ENCODE data around the gene PARD3B. TPM values are rescaled to one million over a fixed set of nuclear protein-coding genes. Genes with fewer than 3 reads are reported as not detected.

PARD3B gene
- total and polyA plus RNA-seq, 10 of the 15 experiments (the other 5 are each of a cell fraction or from before 2014, with no cell fraction given) = 0.01 to 0.54 (median 0.07) TPM; not detected in 7

- WGBS (ENCODE audit: insufficient coverage, insufficient replicate concordance, low lambda C conversion rate, missing lambda C conversion rate) = 31% methylated on average over 2 of the region's 2 CpGs
- FAIRE-seq (no peak), DNase-seq (ENCODE audit: low read depth, low spot score) (no peak), ATAC-seq (no peak)
- TF ChIP-seq ZBED1 (IDR thresholded peaks at IDR 0.05; ENCODE audit: borderline replicate concordance) = no peak
- TF ChIP-seq MEF2A (IDR thresholded peaks at IDR 0.05; ENCODE audit: insufficient read depth, low read depth, low read length) = no peak
- TF ChIP-seq RFX5 (IDR thresholded peaks at IDR 0.05; ENCODE audit: low read depth, low read length) = no peak
- TF ChIP-seq MTA3 (IDR thresholded peaks at IDR 0.05; ENCODE audit: borderline replicate concordance, low read length) = no peak
- TF ChIP-seq POLR2AphosphoS2 (IDR thresholded peaks at IDR 0.05; ENCODE audit: low read depth, low read length) = no peak
- no peak for TF ChIP-seq ATF2 (IDR thresholded peaks at IDR 0.05; ENCODE audit: low read length)
- no peak for TF ChIP-seq SRF (IDR thresholded peaks at IDR 0.05; ENCODE audit: low read depth in 2 of 2, low read length in 2 of 2)
- no peak for TF ChIP-seq HDGF (IDR thresholded peaks at IDR 0.05)
- no peak for TF ChIP-seq JUNB (IDR thresholded peaks at IDR 0.05)
- TF ChIP-seq NFYA (IDR thresholded peaks at IDR 0.05; ENCODE audit: borderline replicate concordance, low read depth, low read length) = no peak
- TF ChIP-seq CHD1 (IDR thresholded peaks at IDR 0.05; ENCODE audit: low read depth, low read length) = no peak
- no peak for TF ChIP-seq EZH2 (IDR thresholded peaks at IDR 0.05; ENCODE audit: borderline replicate concordance, control insufficient read depth, low read depth, low read length)
- TF ChIP-seq YBX1 (IDR thresholded peaks at IDR 0.05) = no peak
- TF ChIP-seq CTCF (IDR thresholded peaks at IDR 0.05 in 2 of 3, conservative IDR thresholded peaks at IDR 0.05 in 1 of 3; ENCODE audit: control insufficient read depth in 2 of 3, extremely low read depth in 1 of 3, insufficient read depth in 1 of 3, low read depth in 3 of 3, low read length in 3 of 3) = no peak
- no peak for TF ChIP-seq TCF7 (IDR thresholded peaks at IDR 0.05; ENCODE audit: borderline replicate concordance)
- no peak for TF ChIP-seq IKZF1 (conservative IDR thresholded peaks at IDR 0.05)
- Histone ChIP-seq H3K36me3 (ENCODE audit: control insufficient read depth in 2 of 2, insufficient read depth in 2 of 2, low read length in 1 of 2) (no peaks in the 10 kb centered on the region), H3K4me2 (ENCODE audit: control insufficient read depth, insufficient read depth) (no peak overlapping the region), H3K9me3 (replicated peaks; ENCODE audit: control insufficient read depth, insufficient read depth, low read length) (no peaks in the 10 kb centered on the region), H3K4me3 (no peak overlapping the region), H3K4me1 (ENCODE audit: control insufficient read depth, insufficient read depth, low read length) (no peaks in the 10 kb centered on the region), H3K27ac (ENCODE audit: control insufficient read depth, insufficient read depth) (no peak overlapping the region), H3K9ac (ENCODE audit: control insufficient read depth, insufficient read depth, low read length) (no peak overlapping the region), H2AFZ (ENCODE audit: control insufficient read depth, low read depth, low read length) (no peak overlapping the region), H3K27me3 (replicated peaks in 1 of 2; ENCODE audit: control insufficient read depth in 2 of 2, insufficient read depth in 2 of 2, low read length in 1 of 2) (no peaks in the 10 kb centered on the region), H4K20me1 (ENCODE audit: control insufficient read depth, insufficient read depth) (no peaks in the 10 kb centered on the region), H3K79me2 (ENCODE audit: control insufficient read depth, insufficient read depth, low read length) (no peaks in the 10 kb centered on the region)
- intact Hi-C loops (cut with micrococcal nuclease; ENCODE audit: unreplicated experiment) (no loop called here), in situ Hi-C loops (cut with MboI) (no loop called here)
- RAD21 ChIA-PET (ENCODE audit: unreplicated experiment) = no interaction called here
- SMC1A ChIA-PET (ENCODE audit: uncharacterized antibody, unreplicated experiment) = no interaction called here
- POLR2A ChIA-PET = no interaction called here
- no TSS peak for BruUV-seq (replicated peaks)
- CTCF ChIA-PET = no interaction called here
Observed at GRCh38 chr2:205058409-205058808, 513.1 kb downstream of the PARD3B start.
